Astrocyte of the spinal cord (primary cell): Measurements from ENCODE around the gene RGS11.

Source experiments
- DNase-seq: peaks from one replicate; pipeline ENCODE4 v3.0.0; 2011; ENCODE audit warnings: low read depth, low spot score
- H3K4me3 ChIP-seq: 2 replicates; pipeline ENCODE4 v1.5.1; 2011; ENCODE audit warnings: low read depth, mild to moderate bottlenecking, low read length, moderate library complexity
- in situ Hi-C: cut with HindIII; loops from 2 replicates; pipeline ENCODE4 v1.10.0; 2017; ENCODE audit warnings: low sequenced_read_pairs
- TF ChIP-seq, protein P1 (sequence below): IDR thresholded peaks from 2 replicates; pipeline ENCODE4 v1.5.1; 2012; ENCODE audit warnings: low read depth, mild to moderate bottlenecking, low read length, inconsistent platforms

The RGS11 gene

GRCh38 chr16:286491-287297 is 10.9 kb upstream of the RGS11 start:
- no peak overlapping the region for H3K4me3 ChIP-seq
- DNase-seq: no peak
- in situ Hi-C loops: no loop called here
- TF ChIP-seq, protein P1, sequence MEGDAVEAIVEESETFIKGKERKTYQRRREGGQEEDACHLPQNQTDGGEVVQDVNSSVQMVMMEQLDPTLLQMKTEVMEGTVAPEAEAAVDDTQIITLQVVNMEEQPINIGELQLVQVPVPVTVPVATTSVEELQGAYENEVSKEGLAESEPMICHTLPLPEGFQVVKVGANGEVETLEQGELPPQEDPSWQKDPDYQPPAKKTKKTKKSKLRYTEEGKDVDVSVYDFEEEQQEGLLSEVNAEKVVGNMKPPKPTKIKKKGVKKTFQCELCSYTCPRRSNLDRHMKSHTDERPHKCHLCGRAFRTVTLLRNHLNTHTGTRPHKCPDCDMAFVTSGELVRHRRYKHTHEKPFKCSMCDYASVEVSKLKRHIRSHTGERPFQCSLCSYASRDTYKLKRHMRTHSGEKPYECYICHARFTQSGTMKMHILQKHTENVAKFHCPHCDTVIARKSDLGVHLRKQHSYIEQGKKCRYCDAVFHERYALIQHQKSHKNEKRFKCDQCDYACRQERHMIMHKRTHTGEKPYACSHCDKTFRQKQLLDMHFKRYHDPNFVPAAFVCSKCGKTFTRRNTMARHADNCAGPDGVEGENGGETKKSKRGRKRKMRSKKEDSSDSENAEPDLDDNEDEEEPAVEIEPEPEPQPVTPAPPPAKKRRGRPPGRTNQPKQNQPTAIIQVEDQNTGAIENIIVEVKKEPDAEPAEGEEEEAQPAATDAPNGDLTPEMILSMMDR: no peak

- TF ChIP-seq, protein P1: no peak
- no peak overlapping the region for H3K4me3 ChIP-seq
- in situ Hi-C loops: no loop called here
- DNase-seq: no peak
These were observed 9.7 kb upstream of the RGS11 start for GRCh38 chr16:285146-286055.

DNA sequence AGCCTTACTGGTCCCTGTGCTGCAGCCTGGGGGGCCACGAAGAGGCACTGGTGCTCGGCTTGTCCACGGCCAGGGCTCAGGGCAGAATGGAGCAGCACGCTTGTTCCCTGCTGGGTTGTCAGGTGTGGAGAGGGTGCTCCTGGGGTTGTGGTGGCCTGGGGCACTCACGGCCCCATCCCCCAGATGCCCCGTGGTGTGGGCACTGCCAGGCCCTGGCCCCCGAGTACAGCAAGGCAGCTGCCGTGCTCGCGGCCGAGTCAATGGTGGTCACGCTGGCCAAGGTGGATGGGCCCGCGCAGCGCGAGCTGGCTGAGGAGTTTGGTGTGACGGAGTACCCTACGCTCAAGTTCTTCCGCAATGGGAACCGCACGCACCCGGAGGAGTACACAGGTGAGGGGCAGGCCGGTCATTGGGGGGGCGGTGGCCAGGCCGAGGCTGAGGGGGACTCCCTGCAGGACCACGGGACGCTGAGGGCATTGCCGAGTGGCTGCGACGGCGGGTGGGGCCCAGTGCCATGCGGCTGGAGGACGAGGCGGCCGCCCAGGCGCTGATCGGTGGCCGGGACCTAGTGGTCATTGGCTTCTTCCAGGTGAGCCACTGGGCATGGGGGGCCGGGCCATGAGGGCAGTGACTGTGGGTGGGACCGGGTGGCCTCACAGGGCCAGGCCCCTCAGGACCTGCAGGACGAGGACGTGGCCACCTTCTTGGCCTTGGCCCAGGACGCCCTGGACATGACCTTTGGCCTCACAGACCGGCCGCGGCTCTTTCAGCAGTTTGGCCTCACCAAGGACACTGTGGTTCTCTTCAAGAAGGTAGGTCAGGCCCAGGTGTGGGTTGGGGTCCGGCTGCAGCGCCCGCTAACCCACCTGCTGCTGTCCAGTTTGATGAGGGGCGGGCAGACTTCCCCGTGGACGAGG is 8.7 kb upstream of the RGS11 start:
- no peak overlapping the region for H3K4me3 ChIP-seq
- in situ Hi-C loops: no loop called here
- TF ChIP-seq, protein P1: no peak
- no peak for DNase-seq

DNA sequence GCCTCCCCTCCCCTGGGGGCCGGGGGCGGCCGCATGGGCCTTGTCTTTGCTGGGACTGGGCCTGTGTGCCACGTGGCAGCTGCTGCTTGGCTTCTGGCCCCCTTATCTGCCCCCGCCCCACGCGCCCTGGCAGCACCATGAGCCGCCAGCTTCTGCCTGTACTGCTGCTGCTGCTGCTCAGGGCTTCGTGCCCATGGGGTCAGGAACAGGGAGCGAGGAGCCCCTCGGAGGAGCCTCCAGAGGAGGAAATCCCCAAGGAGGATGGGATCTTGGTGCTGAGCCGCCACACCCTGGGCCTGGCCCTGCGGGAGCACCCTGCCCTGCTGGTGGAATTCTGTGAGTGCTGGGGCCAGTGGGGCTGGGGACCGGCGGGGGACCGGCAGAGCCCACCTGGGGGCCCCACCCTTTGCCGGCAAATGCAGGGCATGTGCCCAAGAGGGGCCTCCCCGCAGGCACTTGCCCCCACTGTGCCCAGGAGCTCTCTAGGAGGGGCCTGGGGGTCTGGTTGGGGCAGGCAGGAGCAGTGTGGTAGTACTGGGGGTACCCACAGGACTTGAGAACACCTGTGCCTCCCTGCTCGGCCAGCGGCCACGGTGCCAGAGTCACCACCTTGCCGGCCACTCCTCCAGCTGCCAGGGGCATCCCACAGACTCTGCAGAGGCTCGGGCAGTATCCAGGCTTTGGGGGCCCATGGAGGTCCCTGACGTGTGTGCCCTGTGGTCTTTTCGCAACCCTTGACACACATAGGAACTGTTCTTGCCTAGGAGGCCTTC is 7.5 kb upstream of the RGS11 start, which contains the start of gene PDIA2:
TSS of gene PDIA2 (plus strand) at position 132 of the 773 bp plus-strand sequence. CDS start at position 138, 6 bp downstream.
- no peak within 1 kb of the TSS for H3K4me3 ChIP-seq
- in situ Hi-C loops: no loop called here
- no peak for DNase-seq
- TF ChIP-seq, protein P1: no peak

DNA sequence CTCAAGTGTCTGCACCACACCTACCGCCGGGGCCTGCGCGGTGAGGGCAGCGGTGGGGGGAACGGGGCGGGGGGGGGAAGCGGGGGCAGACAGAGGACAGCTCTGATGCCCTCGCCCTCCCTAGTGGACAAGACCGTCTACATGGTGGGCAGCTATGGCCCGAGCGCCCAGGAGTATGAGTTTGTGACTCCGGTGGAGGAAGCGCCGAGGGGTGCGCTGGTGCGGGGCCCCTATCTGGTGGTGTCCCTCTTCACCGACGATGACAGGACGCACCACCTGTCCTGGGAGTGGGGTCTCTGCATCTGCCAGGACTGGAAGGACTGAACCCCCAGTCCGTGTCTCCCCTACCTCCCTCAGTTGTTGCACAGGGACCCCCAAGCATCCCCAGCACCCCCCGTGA is 6.7 kb upstream of the RGS11 start:
- in situ Hi-C loops: no loop called here
- no peak overlapping the region for H3K4me3 ChIP-seq
- TF ChIP-seq, protein P1: no peak
- DNase-seq: no peak
